T-cell (primary cell): ENCODE data around the gene MAPKAPK2. TPM values are rescaled to one million over a fixed set of nuclear protein-coding genes. Genes with fewer than 3 reads are reported as not detected.

ENCODE experiments used
- ATAC-seq, 4 experiments: fragments of 200-7000 bp in 3 of 4; fragments of 150-1000 bp in 1 of 4; cut with Tn5 transposase; replicated peaks in 1 of 4; 1 replicate in 3 of 4; 2 replicates in 1 of 4; pipeline ENCODE4 v1.10.0; 2021; ENCODE audit warnings: moderate library complexity in 3 of 4, mild to moderate bottlenecking in 2 of 4, moderate number of reproducible peaks in 1 of 4
- CTCF ChIA-PET, 2 donors: fragments of 300-600 bp; sonication (Branson Sonifier 250); formaldehyde crosslinking; loops; one replicate each; lab custom pipeline; 2022; ENCODE audit warnings: antibody characterized with exemption in 2 of 2; lab: Charles Lee
- POLR2A ChIA-PET, 2 donors: fragments of 300-600 bp; sonication (Branson Sonifier 250); formaldehyde crosslinking; loops; one replicate each; lab custom pipeline; 2022; ENCODE audit warnings: antibody characterized with exemption in 2 of 2; lab: Charles Lee
- DNase-seq, 35 experiments: peaks; one replicate each; pipeline versions ENCODE4 v3.0.0 to v3.0.0-alpha.2; 2013 to 2023
- H3K27ac ChIP-seq: one replicate; pipeline ENCODE4 v1.5.1; 2013; ENCODE audit warnings: low read length
- H3K27me3 ChIP-seq, 2 experiments: replicated peaks in 1 of 2; 1 replicate in 1 of 2; 2 replicates in 1 of 2; pipeline versions ENCODE4 v1.6.1 to v1.7.0; 2013; ENCODE audit warnings: low read length in 1 of 2, mixed read lengths in 1 of 2; ENCODE audit not compliant: control insufficient read depth in 2 of 2, insufficient read depth in 2 of 2; ENCODE audit errors: extremely low read depth in 1 of 2
- H3K36me3 ChIP-seq, 2 donors: 1 replicate in 1 of 2; 2 replicates in 1 of 2; pipeline versions ENCODE4 v1.6.1 to v1.7.0; 2013; ENCODE audit warnings: low read length in 1 of 2; ENCODE audit not compliant: control insufficient read depth in 2 of 2, insufficient read depth in 1 of 2; ENCODE audit errors: extremely low read depth in 1 of 2
- H3K4me1 ChIP-seq, 2 experiments: 1 replicate in 1 of 2; 2 replicates in 1 of 2; pipeline versions ENCODE4 v1.6.1 to v1.7.0; 2013; ENCODE audit warnings: low read length in 2 of 2, mixed read lengths in 1 of 2; ENCODE audit not compliant: insufficient read depth in 2 of 2, control insufficient read depth in 1 of 2; ENCODE audit errors: extremely low read depth in 1 of 2
- H3K4me3 ChIP-seq, 2 donors: 1 replicate in 1 of 2; 2 replicates in 1 of 2; pipeline versions ENCODE4 v1.5.1 to v1.7.0; 2013; ENCODE audit warnings: mild to moderate bottlenecking in 2 of 2, low read length in 1 of 2, moderate library complexity in 1 of 2; ENCODE audit not compliant: control insufficient read depth in 1 of 2; ENCODE audit errors: extremely low read depth in 1 of 2
- H3K9me3 ChIP-seq: 2 replicates; pipeline ENCODE4 v1.7.0; 2013
- H3K27ac Mint-ChIP-seq, 2 donors: one replicate each; pipeline ENCODE4 v1.8.0; 2020 to 2021; ENCODE audit warnings: mild to moderate bottlenecking in 2 of 2, mixed read lengths in 2 of 2
- H3K27me3 Mint-ChIP-seq, 2 donors: one replicate each; pipeline ENCODE4 v1.8.0; 2021 to 2022; ENCODE audit warnings: mixed read lengths in 2 of 2
- H3K36me3 Mint-ChIP-seq: one replicate; pipeline ENCODE4 v1.8.0; 2021; ENCODE audit warnings: mixed read lengths
- H3K4me1 Mint-ChIP-seq, 3 donors: one replicate each; pipeline ENCODE4 v1.8.0; 2020 to 2022; ENCODE audit warnings: mixed read lengths in 3 of 3, mild to moderate bottlenecking in 1 of 3
- H3K4me3 Mint-ChIP-seq, 3 donors: one replicate each; pipeline ENCODE4 v1.8.0; 2020 to 2022; ENCODE audit warnings: mild to moderate bottlenecking in 3 of 3, mixed read lengths in 3 of 3, moderate library complexity in 3 of 3
- H3K9me3 Mint-ChIP-seq, 3 donors: one replicate each; pipeline ENCODE4 v1.8.0; 2020 to 2022; ENCODE audit warnings: mixed read lengths in 3 of 3
- whole genome bisulfite sequencing: methylation state at CpG from one replicate; pipeline ENCODE4 v1.1.5; 2013; ENCODE audit warnings: missing lambda C conversion rate; ENCODE audit not compliant: insufficient coverage; 5-methylcytosine and 5-hydroxymethylcytosine counted together
- total RNA-seq, 35 experiments: library from RNA in 6 of 35; stranded (reverse) in 6 of 35; fragments of 120-200 nt in 1 of 35; gene quantifications; one replicate each; pipeline versions ENCODE4 v1.2.1 to v1.2.4 and lab custom pipeline; 2013 to 2026

The MAPKAPK2 gene
- total RNA-seq, 5 donors from 2014 or later (not counting 1 experiment from before 2014, with no cell fraction given), result 64.3 to 117 (median 78.4) TPM

- peaks cover 39% of the 10 kb centered on the region for H3K36me3 Mint-ChIP-seq
- Histone ChIP-seq H3K27ac (no peak overlapping the region), H3K9me3 (no peaks in the 10 kb centered on the region), H3K4me1 (peaks cover 18 to 44% of the 10 kb centered on the region in 2 experiments), H3K36me3 (peaks cover 2 to 14% of the 10 kb centered on the region in 2 donors), H3K27me3 (no peaks in the 10 kb centered on the region), H3K4me3 (no peak overlapping the region)
- ATAC-seq, result no peak
- WGBS, result no CpG with 5 or more reads among the region's 4 CpGs
- H3K27ac Mint-ChIP-seq, result peak overlapping the region; percentile 77 to 79
- no peak overlapping the region for H3K4me3 Mint-ChIP-seq
- no peaks in the 10 kb centered on the region for H3K9me3 Mint-ChIP-seq
- CTCF ChIA-PET, result interaction anchor here in 1 of 2 donors (1.2 kb wide), 1 partner anchor 232 kb away, joined by 4 read pairs; no protein-coding TSS in a partner anchor
- H3K4me1 Mint-ChIP-seq, result peaks cover 90 to 93% (median 91%) of the 10 kb centered on the region in 3 donors
- no peak for DNase-seq
- H3K27me3 Mint-ChIP-seq, result no peaks in the 10 kb centered on the region
- POLR2A ChIA-PET, result interaction anchor here (0.5 to 0.6 kb wide), 2 partner anchors 22 to 509 kb away, joined by 3 read pairs; no protein-coding TSS in a partner anchor
Observed at GRCh38 chr1:206699626-206700025, 14.9 kb downstream of the MAPKAPK2 start.

DNA sequence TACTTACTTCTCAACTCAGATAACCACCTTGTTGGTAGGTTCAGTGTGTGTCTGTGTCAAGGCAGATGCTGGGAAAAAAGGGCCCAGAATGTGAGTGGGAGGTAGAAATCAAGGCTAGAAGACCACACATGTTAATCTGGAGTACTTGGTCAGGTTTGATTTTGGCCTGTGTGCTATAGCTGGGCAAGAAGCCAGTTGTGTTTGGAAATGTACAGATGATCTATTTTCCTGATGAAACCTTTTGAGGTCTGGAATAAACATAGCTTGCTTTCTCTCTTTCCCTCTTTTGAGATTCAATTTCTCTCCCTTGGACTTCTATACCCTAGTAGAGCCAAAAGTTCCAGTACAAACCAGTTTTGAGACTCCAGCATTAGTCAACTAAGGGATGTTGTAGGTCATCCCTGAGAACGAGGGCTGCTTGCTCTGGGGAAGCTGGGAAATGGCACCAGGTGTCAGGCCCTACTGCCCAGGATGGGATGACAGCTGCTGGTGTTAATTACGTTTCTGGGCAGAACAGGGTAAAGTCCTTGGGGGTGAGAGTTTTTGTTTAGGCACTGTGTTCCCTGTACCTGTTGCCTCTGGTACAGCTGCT is 15.8 kb downstream of the MAPKAPK2 start:
- no peaks in the 10 kb centered on the region for H3K27me3 Mint-ChIP-seq
- Histone ChIP-seq H3K4me1 (peaks cover 25 to 51% of the 10 kb centered on the region in 2 experiments), H3K27ac (no peak overlapping the region), H3K4me3 (no peak overlapping the region), H3K27me3 (no peaks in the 10 kb centered on the region), H3K36me3 (peaks cover 0 to 11% of the 10 kb centered on the region in 2 donors), H3K9me3 (no peaks in the 10 kb centered on the region)
- WGBS, result 80% methylated on average over 1 of the region's 2 CpGs
- no peaks in the 10 kb centered on the region for H3K9me3 Mint-ChIP-seq
- peaks cover 31% of the 10 kb centered on the region for H3K36me3 Mint-ChIP-seq
- peak overlapping the region; percentile 37 to 40 for H3K27ac Mint-ChIP-seq
- CTCF ChIA-PET, result interaction anchor here in 1 of 2 donors (0.6 to 1.7 kb wide), 2 partner anchors 9 to 24 kb away, joined by 3 to 9 read pairs; no protein-coding TSS in a partner anchor
- peaks cover 90 to 93% (median 93%) of the 10 kb centered on the region in 3 donors for H3K4me1 Mint-ChIP-seq
- POLR2A ChIA-PET, result interaction anchor here in 1 of 2 donors (1.3 kb wide), 1 partner anchor 9 kb away, joined by 6 read pairs; no protein-coding TSS in a partner anchor
- H3K4me3 Mint-ChIP-seq, result no peak overlapping the region
- ATAC-seq (no peak), DNase-seq (no peak)

DNA sequence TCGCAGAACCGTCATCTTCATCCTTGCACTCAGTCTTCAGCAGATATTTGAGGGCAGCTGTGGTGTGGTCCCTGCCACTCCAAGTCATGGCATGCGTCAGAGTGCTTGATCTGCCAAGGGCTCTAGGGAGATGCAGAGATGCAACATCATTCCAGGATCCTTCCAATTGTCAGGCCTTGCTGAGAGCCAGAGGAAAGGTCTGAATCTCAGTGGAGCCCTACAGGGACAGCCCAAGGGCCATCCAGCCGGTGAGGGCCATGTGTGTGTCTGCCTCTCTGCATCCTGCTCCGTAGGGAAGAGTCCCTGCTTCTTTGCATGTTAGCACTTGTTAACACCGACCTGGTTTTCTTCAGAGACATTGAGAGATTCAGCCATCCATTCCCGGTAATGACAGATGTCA is 17.6 kb downstream of the MAPKAPK2 start:
- Mint-ChIP-seq H3K9me3 (no peaks in the 10 kb centered on the region), H3K27ac (peak overlapping the region; percentile 82 to 87), H3K4me1 (peaks cover 87 to 94% (median 93%) of the 10 kb centered on the region in 3 donors), H3K36me3 (peaks cover 14% of the 10 kb centered on the region), H3K27me3 (no peaks in the 10 kb centered on the region), H3K4me3 (no peak overlapping the region)
- 89% methylated on average over 7 of the region's 7 CpGs for WGBS
- DNase-seq, result no peak
- ChIA-PET CTCF (interaction anchor here in 1 of 2 donors (1.7 kb wide), 1 partner anchor 11 kb away, joined by 9 read pairs; no protein-coding TSS in a partner anchor), POLR2A (interaction anchor here (0.5 to 1.5 kb wide), 4 partner anchors 10 to 157 kb away, joined by 3 to 8 read pairs (median 6); no protein-coding TSS in a partner anchor)
- Histone ChIP-seq H3K9me3 (no peaks in the 10 kb centered on the region), H3K27ac (peak overlapping the region; percentile 76), H3K36me3 (peaks cover 0 to 9% of the 10 kb centered on the region in 2 donors), H3K4me3 (no peak overlapping the region), H3K4me1 (peaks cover 26 to 65% of the 10 kb centered on the region in 2 experiments), H3K27me3 (no peaks in the 10 kb centered on the region)
- no peak for ATAC-seq

DNA sequence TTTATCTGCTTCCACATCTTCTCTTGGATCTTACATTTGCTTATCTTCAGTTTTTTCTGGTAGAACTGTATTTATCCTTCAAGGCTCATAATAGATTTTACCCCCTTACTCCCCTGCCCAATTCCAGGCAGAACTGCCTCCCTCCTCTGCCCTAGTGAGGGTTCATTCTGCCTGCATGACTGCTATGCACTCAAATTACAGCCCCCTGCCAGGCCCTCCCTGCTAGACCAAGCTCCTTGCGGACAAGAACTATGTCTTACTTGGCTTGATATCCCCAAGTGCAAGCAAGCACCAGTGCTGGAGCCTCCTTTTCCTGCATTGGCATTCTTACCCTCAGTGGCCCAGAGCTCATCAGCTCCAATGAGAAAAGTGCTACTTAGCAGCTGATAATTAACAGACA is 18.1 kb downstream of the MAPKAPK2 start:
- H3K27ac Mint-ChIP-seq, result peak overlapping the region; percentile 82 to 87
- peaks cover 89 to 94% (median 93%) of the 10 kb centered on the region in 3 donors for H3K4me1 Mint-ChIP-seq

GRCh38 chr1:206703661-206704060 is 19.0 kb downstream of the MAPKAPK2 start:
- DNase-seq, result peak in 34 of 35 experiments; percentile 19 to 88 (median 58)
- Histone ChIP-seq H3K4me1 (peaks cover 35 to 74% of the 10 kb centered on the region in 2 experiments), H3K36me3 (no peaks in the 10 kb centered on the region), H3K27ac (peak overlapping the region; percentile 76), H3K9me3 (no peaks in the 10 kb centered on the region), H3K4me3 (peak overlapping the region in 1 of 2 donors; percentile 21), H3K27me3 (no peaks in the 10 kb centered on the region)
- H3K27me3 Mint-ChIP-seq, result no peaks in the 10 kb centered on the region
- peaks cover 3% of the 10 kb centered on the region for H3K36me3 Mint-ChIP-seq
- peak overlapping the region; percentile 82 to 87 for H3K27ac Mint-ChIP-seq
- no peaks in the 10 kb centered on the region for H3K9me3 Mint-ChIP-seq
- peak overlapping the region; percentile 21 to 55 (median 39) for H3K4me3 Mint-ChIP-seq
- POLR2A ChIA-PET, result interaction anchor here in 1 of 2 donors (1.2 kb wide), 1 partner anchor 12 kb away, joined by 7 read pairs; no protein-coding TSS in a partner anchor
- 0% methylated on average over 1 of the region's 4 CpGs for WGBS
- ATAC-seq, result peak; percentile 53 to 92 (median 74)
- CTCF ChIA-PET, result interaction anchor here in 1 of 2 donors (0.8 to 1.6 kb wide), 2 partner anchors 16 to 23 kb away, joined by 3 read pairs; no protein-coding TSS in a partner anchor
- peaks cover 92 to 94% (median 94%) of the 10 kb centered on the region in 3 donors for H3K4me1 Mint-ChIP-seq

More for the DNA sequence above, 18.1 kb downstream of the MAPKAPK2 start:
- Mint-ChIP-seq H3K27me3 (no peaks in the 10 kb centered on the region), H3K4me3 (peak overlapping the region in 1 of 3 donors; percentile 55), H3K9me3 (no peaks in the 10 kb centered on the region), H3K36me3 (peaks cover 8% of the 10 kb centered on the region)
- Histone ChIP-seq H3K27ac (peak overlapping the region; percentile 76), H3K4me1 (peaks cover 30 to 70% of the 10 kb centered on the region in 2 experiments), H3K36me3 (peaks cover 0 to 5% of the 10 kb centered on the region in 2 donors), H3K27me3 (no peaks in the 10 kb centered on the region), H3K9me3 (no peaks in the 10 kb centered on the region), H3K4me3 (no peak overlapping the region)
- ChIA-PET POLR2A (interaction anchor here (0.5 to 1.5 kb wide), 5 partner anchors 9 to 339 kb away, joined by 3 to 8 read pairs (median 5); no protein-coding TSS in a partner anchor), CTCF (interaction anchor here in 1 of 2 donors (0.7 kb wide), 1 partner anchor 11 kb away, joined by 3 read pairs; no protein-coding TSS in a partner anchor)
- ATAC-seq (no peak), DNase-seq (no peak)
- 100% methylated on average over 1 of the region's 1 CpG for WGBS

DNA sequence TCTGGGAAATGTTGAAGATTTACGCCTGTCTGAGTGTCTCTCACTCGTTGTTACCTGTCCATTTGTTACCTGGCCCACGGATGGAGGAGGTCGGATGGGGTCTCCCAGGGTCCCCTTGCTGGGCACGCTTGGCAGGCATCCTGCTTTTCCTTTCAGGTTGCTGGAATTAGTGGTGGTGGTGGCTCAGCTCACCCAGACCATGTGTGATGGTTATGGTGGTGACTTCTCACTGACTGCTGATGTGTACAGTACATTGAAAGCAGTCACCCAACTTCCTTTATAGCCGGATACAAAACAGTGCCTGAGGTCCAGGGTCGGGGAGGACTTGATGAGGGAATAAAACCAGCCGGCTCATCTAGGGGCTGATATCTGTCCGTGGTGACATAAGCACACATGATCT is 19.5 kb downstream of the MAPKAPK2 start:
- DNase-seq (peak in 2 of 35 experiments; percentile 30 to 42), ATAC-seq (peak in 2 of 4 experiments; percentile 43 to 73)
- ChIA-PET POLR2A (interaction anchor here in 1 of 2 donors (1.2 kb wide), 1 partner anchor 11 kb away, joined by 7 read pairs; no protein-coding TSS in a partner anchor), CTCF (interaction anchor here in 1 of 2 donors (0.8 to 1.6 kb wide), 2 partner anchors 15 to 23 kb away, joined by 3 read pairs; no protein-coding TSS in a partner anchor)
- H3K4me3 ChIP-seq, result no peak overlapping the region
- Mint-ChIP-seq H3K36me3 (peaks cover 3% of the 10 kb centered on the region), H3K4me3 (peak overlapping the region; percentile 21 to 55 (median 39)), H3K9me3 (no peaks in the 10 kb centered on the region), H3K4me1 (peaks cover 92 to 94% (median 94%) of the 10 kb centered on the region in 3 donors), H3K27me3 (no peaks in the 10 kb centered on the region), H3K27ac (peak overlapping the region; percentile 82 to 87)
- H3K9me3 ChIP-seq, result no peaks in the 10 kb centered on the region
- peak overlapping the region; percentile 76 for H3K27ac ChIP-seq
- 77% methylated on average over 3 of the region's 9 CpGs for WGBS
- no peaks in the 10 kb centered on the region for H3K27me3 ChIP-seq
- H3K36me3 ChIP-seq, result no peaks in the 10 kb centered on the region
- peaks cover 35 to 73% of the 10 kb centered on the region in 2 experiments for H3K4me1 ChIP-seq
